Body of pancreas (tissue), 4 donors: ENCODE data around the gene KLK10. TPM values are rescaled to one million over a fixed set of nuclear protein-coding genes. Genes with fewer than 3 reads are reported as not detected.

Experiments
- ATAC-seq: fragments of 150-250 bp; one replicate; pipeline ENCODE4 v1.9.1; 2016
- DNase-seq, 4 donors: peaks; one replicate each; pipeline ENCODE4 v3.0.0-alpha.2; 2019
- H3K27ac ChIP-seq, 4 donors: fragments of 200-600 bp; sonication (generic); 1 replicate in 3 of 4; 2 replicates in 1 of 4; pipeline versions ENCODE4 v1.5.1 to v1.6.1; 2016 to 2019; ENCODE audit warnings: mild to moderate bottlenecking in 1 of 4, mixed read lengths in 1 of 4, moderate library complexity in 1 of 4
- H3K27me3 ChIP-seq, 2 donors: fragments of 200-600 bp; sonication (generic); one replicate each; pipeline ENCODE4 v1.6.0; 2016; ENCODE audit warnings: mild to moderate bottlenecking in 1 of 2
- H3K36me3 ChIP-seq, 2 donors: fragments of 200-600 bp; sonication (generic); replicated peaks in 1 of 2; 2 replicates each; pipeline ENCODE4 v1.5.1; 2016; ENCODE audit warnings: low read depth in 2 of 2; ENCODE audit not compliant: insufficient read depth in 1 of 2
- H3K4me1 ChIP-seq: fragments of 200-600 bp; sonication (generic); one replicate; pipeline ENCODE4 v1.6.0; 2016
- H3K4me3 ChIP-seq, 2 donors: fragments of 200-600 bp; sonication (generic); 1 replicate in 1 of 2; 2 replicates in 1 of 2; pipeline ENCODE4 v1.5.1; 2016 to 2019
- H3K9me3 ChIP-seq, 3 donors: fragments of 200-600 bp; sonication (generic); 1 replicate in 2 of 3; 2 replicates in 1 of 3; pipeline ENCODE4 v1.5.1; 2016
- POLR2A ChIP-seq, 3 donors: fragments of 450-650 bp; IDR thresholded peaks; one replicate each; pipeline ENCODE4 v1.6.1; 2016; ENCODE audit warnings: antibody characterized with exemption in 3 of 3, mild to moderate bottlenecking in 2 of 3
- WGBS, 2 donors: methylation state at CpG; one replicate each; pipeline ENCODE4 v1.1.5; 2017; 5-methylcytosine and 5-hydroxymethylcytosine counted together
- intact Hi-C: fragments of 100-400 bp; cut with DNase I; formaldehyde crosslinking; loops from one replicate; pipeline ENCODE4 v1.15.1; 2023
- total RNA-seq, 2 donors: library from RNA; depleted of rRNA; stranded (reverse); fragments of >200 nt; gene quantifications; one replicate each; pipeline ENCODE4 v1.1.0, GENCODE V29; 2016
- TF ChIP-seq, protein P1 (sequence below), 7 experiments: fragments of 450-650 bp in 4 of 7; fragments of 200-600 bp in 3 of 7; sonication (generic) in 3 of 7; IDR thresholded peaks; one replicate each; pipeline ENCODE4 v1.5.1; 2016 to 2019; ENCODE audit warnings: antibody characterized with exemption in 7 of 7

Gene KLK10
- total RNA-seq, 2 donors from 2014 or later, result not detected

GRCh38 chr19:51025401-51025800 is 5.9 kb upstream of the KLK10 start:
- DNase-seq (peak in 1 of 4 donors; percentile 40), ATAC-seq (no peak)
- Histone ChIP-seq H3K4me3 (no peak overlapping the region), H3K27me3 (no peaks in the 10 kb centered on the region), H3K9me3 (no peaks in the 10 kb centered on the region), H3K4me1 (peaks cover 42% of the 10 kb centered on the region), H3K36me3 (no peaks in the 10 kb centered on the region), H3K27ac (peak overlapping the region in 3 of 4 donors; percentile 58 to 88 (median 82))
- WGBS, 2 donors, result 51 to 67% methylated on average over 6 of the region's 6 CpGs
- TF ChIP-seq, protein P1, sequence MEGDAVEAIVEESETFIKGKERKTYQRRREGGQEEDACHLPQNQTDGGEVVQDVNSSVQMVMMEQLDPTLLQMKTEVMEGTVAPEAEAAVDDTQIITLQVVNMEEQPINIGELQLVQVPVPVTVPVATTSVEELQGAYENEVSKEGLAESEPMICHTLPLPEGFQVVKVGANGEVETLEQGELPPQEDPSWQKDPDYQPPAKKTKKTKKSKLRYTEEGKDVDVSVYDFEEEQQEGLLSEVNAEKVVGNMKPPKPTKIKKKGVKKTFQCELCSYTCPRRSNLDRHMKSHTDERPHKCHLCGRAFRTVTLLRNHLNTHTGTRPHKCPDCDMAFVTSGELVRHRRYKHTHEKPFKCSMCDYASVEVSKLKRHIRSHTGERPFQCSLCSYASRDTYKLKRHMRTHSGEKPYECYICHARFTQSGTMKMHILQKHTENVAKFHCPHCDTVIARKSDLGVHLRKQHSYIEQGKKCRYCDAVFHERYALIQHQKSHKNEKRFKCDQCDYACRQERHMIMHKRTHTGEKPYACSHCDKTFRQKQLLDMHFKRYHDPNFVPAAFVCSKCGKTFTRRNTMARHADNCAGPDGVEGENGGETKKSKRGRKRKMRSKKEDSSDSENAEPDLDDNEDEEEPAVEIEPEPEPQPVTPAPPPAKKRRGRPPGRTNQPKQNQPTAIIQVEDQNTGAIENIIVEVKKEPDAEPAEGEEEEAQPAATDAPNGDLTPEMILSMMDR (IDR thresholded peaks at IDR 0.05), result no peak
- no peak for TF ChIP-seq POLR2A (IDR thresholded peaks at IDR 0.05)
- intact Hi-C loops, result no loop called here

DNA sequence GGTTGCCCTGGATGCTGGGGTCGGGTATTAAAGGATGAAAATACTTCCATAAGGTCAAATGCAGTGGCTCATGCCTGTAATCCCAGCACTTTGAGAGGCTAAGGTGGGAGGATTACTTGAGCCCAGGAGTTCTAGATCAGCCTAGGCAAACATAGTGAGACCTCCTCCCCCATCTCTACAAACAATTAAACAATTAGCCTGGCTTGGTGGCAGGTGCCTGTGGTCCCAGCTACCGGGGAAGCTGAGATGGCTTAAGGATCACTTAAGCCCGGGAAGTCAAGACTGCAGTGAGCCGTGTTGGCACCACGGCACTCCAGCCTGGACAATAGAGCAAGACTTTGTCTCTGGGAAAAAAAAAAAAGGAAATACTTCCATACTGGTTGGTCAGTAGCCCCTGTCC is 5.4 kb upstream of the KLK10 start:
- no peak for DNase-seq

GRCh38 chr19:51023946-51024345 is 4.4 kb upstream of the KLK10 start:
- Histone ChIP-seq H3K36me3 (no peaks in the 10 kb centered on the region), H3K27me3 (peaks cover 0 to 4% of the 10 kb centered on the region in 2 donors), H3K9me3 (no peaks in the 10 kb centered on the region), H3K4me1 (peaks cover 51% of the 10 kb centered on the region), H3K27ac (no peak overlapping the region), H3K4me3 (no peak overlapping the region)
- no peak for TF ChIP-seq POLR2A (IDR thresholded peaks at IDR 0.05)
- TF ChIP-seq, protein P1 (IDR thresholded peaks at IDR 0.05), result no peak
- DNase-seq (no peak), ATAC-seq (no peak)
- intact Hi-C loops, result loop anchor here (5.0 kb wide), 1 partner anchor 73 kb away; no protein-coding TSS in a partner anchor
- 73 to 77% methylated on average over 11 of the region's 11 CpGs for WGBS, 2 donors

More for the DNA sequence above, 5.4 kb upstream of the KLK10 start:
- TF ChIP-seq POLR2A (IDR thresholded peaks at IDR 0.05), result no peak
- TF ChIP-seq, protein P1 (IDR thresholded peaks at IDR 0.05), result no peak
- 16 to 28% methylated on average over 5 of the region's 5 CpGs for WGBS, 2 donors
- Histone ChIP-seq H3K4me1 (peaks cover 42% of the 10 kb centered on the region), H3K9me3 (no peaks in the 10 kb centered on the region), H3K27me3 (no peaks in the 10 kb centered on the region), H3K4me3 (no peak overlapping the region), H3K27ac (peak overlapping the region in 3 of 4 donors; percentile 17 to 88 (median 58)), H3K36me3 (no peaks in the 10 kb centered on the region)
- intact Hi-C loops, result loop anchor here (5.0 kb wide), 1 partner anchor 72 kb away; no protein-coding TSS in a partner anchor
- no peak for ATAC-seq

GRCh38 chr19:51022526-51022925 is 3.0 kb upstream of the KLK10 start:
- no peak for ATAC-seq
- no peak overlapping the region for H3K27ac ChIP-seq
- H3K4me3 ChIP-seq, result no peak overlapping the region
- WGBS, 2 donors, result 68 to 73% methylated on average over 14 of the region's 14 CpGs
- no peaks in the 10 kb centered on the region for H3K9me3 ChIP-seq
- no peak for TF ChIP-seq POLR2A (IDR thresholded peaks at IDR 0.05)
- TF ChIP-seq, protein P1 (IDR thresholded peaks at IDR 0.05), result no peak
- DNase-seq, result no peak
- peaks cover 58% of the 10 kb centered on the region for H3K4me1 ChIP-seq
- H3K36me3 ChIP-seq, result no peaks in the 10 kb centered on the region
- intact Hi-C loops, result loop anchor here (5.0 kb wide), 1 partner anchor 75 kb away; no protein-coding TSS in a partner anchor
- H3K27me3 ChIP-seq, result peaks cover 0 to 5% of the 10 kb centered on the region in 2 donors
